ENCODE data around the gene SUN1. TPM values are rescaled to one million over a fixed set of nuclear protein-coding genes. Genes with fewer than 3 reads are reported as not detected.

Gene SUN1
- total and polyA plus RNA-seq, 2 experiments from 2014 or later = 63.3 to 145 TPM

DNA sequence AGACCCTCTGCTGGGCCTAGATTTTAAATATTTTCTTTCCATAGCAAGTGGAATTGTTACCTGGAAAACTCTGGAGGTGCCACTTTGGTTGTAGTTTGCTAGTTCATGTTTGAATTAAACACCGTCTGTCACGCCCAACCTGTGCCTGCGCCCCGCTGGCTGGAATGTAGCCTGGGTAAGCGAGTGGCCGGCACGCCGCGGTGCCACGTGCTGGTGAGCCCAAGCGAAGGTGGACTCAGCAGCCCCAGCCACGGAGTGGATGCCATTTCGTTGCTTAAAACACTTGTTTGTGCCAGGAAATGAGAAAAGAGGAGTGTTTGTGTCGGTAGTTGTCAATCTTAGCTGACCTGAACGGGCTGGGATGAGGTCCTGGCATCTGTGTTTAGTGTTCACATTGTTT is 46.8 kb downstream of the SUN1 start:
- H3K9me2 ChIP-seq (ENCODE audit: insufficient read depth) = no peaks in the 10 kb centered on the region
- H3F3A ChIP-seq (replicated peaks; ENCODE audit: low read depth) = peaks cover 13% of the 10 kb centered on the region
- no peak overlapping the region for H3K4me2 ChIP-seq
- 0 out of 2 replicates have a peak overlapping the region, but pooled peaks have one; percentile 26 for H3K27ac ChIP-seq (ENCODE audit: low read depth)
- peaks cover 71% of the 10 kb centered on the region for H3K79me2 ChIP-seq (replicated peaks; ENCODE audit: insufficient read depth)
- Mint-ChIP-seq H3K36me3 (ENCODE audit: low read depth) (peaks cover 28% of the 10 kb centered on the region), H3K4me1 (peaks cover 15% of the 10 kb centered on the region), H3K9me3 (no peaks in the 10 kb centered on the region; the same call in 2 of the 3 replicates), H3K27me3 (ENCODE audit: insufficient read depth, low read depth, poor library complexity) (peaks cover 2% of the 10 kb centered on the region), H3K4me3 (peak overlapping the region; percentile 88), H3K27ac (no peak overlapping the region)
- H2AFZ ChIP-seq = no peak overlapping the region
- no peaks in the 10 kb centered on the region; the same call in 1 of the 2 replicates for H3K36me3 ChIP-seq (ENCODE audit: insufficient read depth)
- ATAC-seq = no peak
- no peak for DNase-seq (ENCODE audit: low spot score)
- TF ChIP-seq ZNF331 (CRISPR knock-in tag; IDR thresholded peaks at IDR 0.05; ENCODE audit: low read depth) (no peak), CREB1 (CRISPR knock-in tag; IDR thresholded peaks at IDR 0.05; ENCODE audit: low read depth) (no peak), ZNF114 (CRISPR knock-in tag; IDR thresholded peaks at IDR 0.05) (no peak), CTCF (conservative IDR thresholded peaks at IDR 0.05; ENCODE audit: low read depth in 2 of 2) (no peak), POLR2AphosphoS5 (IDR thresholded peaks at IDR 0.05; ENCODE audit: low read depth) (no peak), JUNB (IDR thresholded peaks at IDR 0.05; ENCODE audit: unreplicated experiment) (no peak), EZH2 (IDR thresholded peaks at IDR 0.05; ENCODE audit: low read depth, unreplicated experiment) (no peak), STAT1 (IDR thresholded peaks at IDR 0.05; ENCODE audit: unreplicated experiment) (no peak), NANOG (IDR thresholded peaks at IDR 0.05; ENCODE audit: borderline replicate concordance) (no peak), EZH2phosphoT487 (IDR thresholded peaks at IDR 0.05; ENCODE audit: unreplicated experiment) (no peak)
- TF ChIP-seq, protein P1, sequence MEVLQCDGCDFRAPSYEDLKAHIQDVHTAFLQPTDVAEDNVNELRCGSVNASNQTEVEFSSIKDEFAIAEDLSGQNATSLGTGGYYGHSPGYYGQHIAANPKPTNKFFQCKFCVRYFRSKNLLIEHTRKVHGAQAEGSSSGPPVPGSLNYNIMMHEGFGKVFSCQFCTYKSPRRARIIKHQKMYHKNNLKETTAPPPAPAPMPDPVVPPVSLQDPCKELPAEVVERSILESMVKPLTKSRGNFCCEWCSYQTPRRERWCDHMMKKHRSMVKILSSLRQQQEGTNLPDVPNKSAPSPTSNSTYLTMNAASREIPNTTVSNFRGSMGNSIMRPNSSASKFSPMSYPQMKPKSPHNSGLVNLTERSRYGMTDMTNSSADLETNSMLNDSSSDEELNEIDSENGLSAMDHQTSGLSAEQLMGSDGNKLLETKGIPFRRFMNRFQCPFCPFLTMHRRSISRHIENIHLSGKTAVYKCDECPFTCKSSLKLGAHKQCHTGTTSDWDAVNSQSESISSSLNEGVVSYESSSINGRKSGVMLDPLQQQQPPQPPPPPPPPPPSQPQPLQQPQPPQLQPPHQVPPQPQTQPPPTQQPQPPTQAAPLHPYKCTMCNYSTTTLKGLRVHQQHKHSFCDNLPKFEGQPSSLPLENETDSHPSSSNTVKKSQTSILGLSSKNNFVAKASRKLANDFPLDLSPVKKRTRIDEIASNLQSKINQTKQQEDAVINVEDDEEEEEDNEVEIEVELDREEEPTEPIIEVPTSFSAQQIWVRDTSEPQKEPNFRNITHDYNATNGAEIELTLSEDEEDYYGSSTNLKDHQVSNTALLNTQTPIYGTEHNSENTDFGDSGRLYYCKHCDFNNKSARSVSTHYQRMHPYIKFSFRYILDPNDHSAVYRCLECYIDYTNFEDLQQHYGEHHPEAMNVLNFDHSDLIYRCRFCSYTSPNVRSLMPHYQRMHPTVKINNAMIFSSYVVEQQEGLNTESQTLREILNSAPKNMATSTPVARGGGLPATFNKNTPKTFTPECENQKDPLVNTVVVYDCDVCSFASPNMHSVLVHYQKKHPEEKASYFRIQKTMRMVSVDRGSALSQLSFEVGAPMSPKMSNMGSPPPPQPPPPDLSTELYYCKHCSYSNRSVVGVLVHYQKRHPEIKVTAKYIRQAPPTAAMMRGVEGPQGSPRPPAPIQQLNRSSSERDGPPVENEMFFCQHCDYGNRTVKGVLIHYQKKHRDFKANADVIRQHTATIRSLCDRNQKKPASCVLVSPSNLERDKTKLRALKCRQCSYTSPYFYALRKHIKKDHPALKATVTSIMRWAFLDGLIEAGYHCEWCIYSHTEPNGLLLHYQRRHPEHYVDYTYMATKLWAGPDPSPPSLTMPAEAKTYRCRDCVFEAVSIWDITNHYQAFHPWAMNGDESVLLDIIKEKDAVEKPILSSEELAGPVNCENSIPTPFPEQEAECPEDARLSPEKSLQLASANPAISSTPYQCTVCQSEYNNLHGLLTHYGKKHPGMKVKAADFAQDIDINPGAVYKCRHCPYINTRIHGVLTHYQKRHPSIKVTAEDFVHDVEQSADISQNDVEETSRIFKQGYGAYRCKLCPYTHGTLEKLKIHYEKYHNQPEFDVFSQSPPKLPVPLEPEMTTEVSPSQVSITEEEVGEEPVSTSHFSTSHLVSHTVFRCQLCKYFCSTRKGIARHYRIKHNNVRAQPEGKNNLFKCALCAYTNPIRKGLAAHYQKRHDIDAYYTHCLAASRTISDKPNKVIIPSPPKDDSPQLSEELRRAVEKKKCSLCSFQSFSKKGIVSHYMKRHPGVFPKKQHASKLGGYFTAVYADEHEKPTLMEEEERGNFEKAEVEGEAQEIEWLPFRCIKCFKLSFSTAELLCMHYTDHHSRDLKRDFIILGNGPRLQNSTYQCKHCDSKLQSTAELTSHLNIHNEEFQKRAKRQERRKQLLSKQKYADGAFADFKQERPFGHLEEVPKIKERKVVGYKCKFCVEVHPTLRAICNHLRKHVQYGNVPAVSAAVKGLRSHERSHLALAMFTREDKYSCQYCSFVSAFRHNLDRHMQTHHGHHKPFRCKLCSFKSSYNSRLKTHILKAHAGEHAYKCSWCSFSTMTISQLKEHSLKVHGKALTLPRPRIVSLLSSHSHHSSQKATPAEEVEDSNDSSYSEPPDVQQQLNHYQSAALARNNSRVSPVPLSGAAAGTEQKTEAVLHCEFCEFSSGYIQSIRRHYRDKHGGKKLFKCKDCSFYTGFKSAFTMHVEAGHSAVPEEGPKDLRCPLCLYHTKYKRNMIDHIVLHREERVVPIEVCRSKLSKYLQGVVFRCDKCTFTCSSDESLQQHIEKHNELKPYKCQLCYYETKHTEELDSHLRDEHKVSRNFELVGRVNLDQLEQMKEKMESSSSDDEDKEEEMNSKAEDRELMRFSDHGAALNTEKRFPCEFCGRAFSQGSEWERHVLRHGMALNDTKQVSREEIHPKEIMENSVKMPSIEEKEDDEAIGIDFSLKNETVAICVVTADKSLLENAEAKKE (CRISPR knock-in tag; IDR thresholded peaks at IDR 0.05) = no peak
- TF ChIP-seq, protein P2, sequence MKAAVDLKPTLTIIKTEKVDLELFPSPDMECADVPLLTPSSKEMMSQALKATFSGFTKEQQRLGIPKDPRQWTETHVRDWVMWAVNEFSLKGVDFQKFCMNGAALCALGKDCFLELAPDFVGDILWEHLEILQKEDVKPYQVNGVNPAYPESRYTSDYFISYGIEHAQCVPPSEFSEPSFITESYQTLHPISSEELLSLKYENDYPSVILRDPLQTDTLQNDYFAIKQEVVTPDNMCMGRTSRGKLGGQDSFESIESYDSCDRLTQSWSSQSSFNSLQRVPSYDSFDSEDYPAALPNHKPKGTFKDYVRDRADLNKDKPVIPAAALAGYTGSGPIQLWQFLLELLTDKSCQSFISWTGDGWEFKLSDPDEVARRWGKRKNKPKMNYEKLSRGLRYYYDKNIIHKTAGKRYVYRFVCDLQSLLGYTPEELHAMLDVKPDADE (IDR thresholded peaks at IDR 0.05) = no peak
- TF ChIP-seq, protein P3, sequence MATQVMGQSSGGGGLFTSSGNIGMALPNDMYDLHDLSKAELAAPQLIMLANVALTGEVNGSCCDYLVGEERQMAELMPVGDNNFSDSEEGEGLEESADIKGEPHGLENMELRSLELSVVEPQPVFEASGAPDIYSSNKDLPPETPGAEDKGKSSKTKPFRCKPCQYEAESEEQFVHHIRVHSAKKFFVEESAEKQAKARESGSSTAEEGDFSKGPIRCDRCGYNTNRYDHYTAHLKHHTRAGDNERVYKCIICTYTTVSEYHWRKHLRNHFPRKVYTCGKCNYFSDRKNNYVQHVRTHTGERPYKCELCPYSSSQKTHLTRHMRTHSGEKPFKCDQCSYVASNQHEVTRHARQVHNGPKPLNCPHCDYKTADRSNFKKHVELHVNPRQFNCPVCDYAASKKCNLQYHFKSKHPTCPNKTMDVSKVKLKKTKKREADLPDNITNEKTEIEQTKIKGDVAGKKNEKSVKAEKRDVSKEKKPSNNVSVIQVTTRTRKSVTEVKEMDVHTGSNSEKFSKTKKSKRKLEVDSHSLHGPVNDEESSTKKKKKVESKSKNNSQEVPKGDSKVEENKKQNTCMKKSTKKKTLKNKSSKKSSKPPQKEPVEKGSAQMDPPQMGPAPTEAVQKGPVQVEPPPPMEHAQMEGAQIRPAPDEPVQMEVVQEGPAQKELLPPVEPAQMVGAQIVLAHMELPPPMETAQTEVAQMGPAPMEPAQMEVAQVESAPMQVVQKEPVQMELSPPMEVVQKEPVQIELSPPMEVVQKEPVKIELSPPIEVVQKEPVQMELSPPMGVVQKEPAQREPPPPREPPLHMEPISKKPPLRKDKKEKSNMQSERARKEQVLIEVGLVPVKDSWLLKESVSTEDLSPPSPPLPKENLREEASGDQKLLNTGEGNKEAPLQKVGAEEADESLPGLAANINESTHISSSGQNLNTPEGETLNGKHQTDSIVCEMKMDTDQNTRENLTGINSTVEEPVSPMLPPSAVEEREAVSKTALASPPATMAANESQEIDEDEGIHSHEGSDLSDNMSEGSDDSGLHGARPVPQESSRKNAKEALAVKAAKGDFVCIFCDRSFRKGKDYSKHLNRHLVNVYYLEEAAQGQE (IDR thresholded peaks at IDR 0.05; ENCODE audit: unreplicated experiment) = no peak
- no peaks in the 10 kb centered on the region for H3K27me3 ChIP-seq (ENCODE audit: insufficient read depth)
- H3K4me1 ChIP-seq (ENCODE audit: insufficient read depth) = peaks cover 5% of the 10 kb centered on the region; the same call in 1 of the 2 replicates
- no peak overlapping the region for H3K4me3 ChIP-seq
- H4K20me1 ChIP-seq (replicated peaks; ENCODE audit: insufficient read depth) = peaks cover 39% of the 10 kb centered on the region

All from GM23338 (cell line).